Globus pallidus (tissue), 1 donor: Measurements from ENCODE around the gene DLST.

Experiments used
- DNase-seq: peaks from one replicate; pipeline ENCODE4 v3.0.0-alpha.2; 2015; ENCODE audit warnings: low spot score

The DLST gene

GRCh38 chr14:74940956-74941565, 59.3 kb downstream of the DLST start:
- no peak for DNase-seq

GRCh38 chr14:74941676-74942097, 60.0 kb downstream of the DLST start:
- peak; percentile 90 for DNase-seq

GRCh38 chr14:74942181-74942580, 60.5 kb downstream of the DLST start:
- no peak for DNase-seq

GRCh38 chr14:74942608-74943007, 60.9 kb downstream of the DLST start:
- DNase-seq: no peak

- no peak for DNase-seq
These were observed 63.6 kb downstream of the DLST start for GRCh38 chr14:74945261-74945851.

- DNase-seq: peak; percentile 67
These were observed 64.3 kb downstream of the DLST start for GRCh38 chr14:74945852-74946658.

GRCh38 chr14:74946659-74947281, 65.1 kb downstream of the DLST start:
- no peak for DNase-seq

- DNase-seq: no peak
These were observed 65.9 kb downstream of the DLST start for GRCh38 chr14:74947353-74948227.

GRCh38 chr14:74948228-74949175, 66.8 kb downstream of the DLST start:
- DNase-seq: no peak

GRCh38 chr14:74949191-74949601, 67.5 kb downstream of the DLST start:
- no peak for DNase-seq

- DNase-seq: no peak
These were observed 68.3 kb downstream of the DLST start for GRCh38 chr14:74949859-74950573.

GRCh38 chr14:74950795-74951442, 69.2 kb downstream of the DLST start:
- DNase-seq: no peak

- DNase-seq: no peak
These were observed 69.9 kb downstream of the DLST start for GRCh38 chr14:74951443-74952179.

GRCh38 chr14:74952180-74952665, 70.5 kb downstream of the DLST start:
- DNase-seq: no peak

GRCh38 chr14:74952697-74953484, 71.2 kb downstream of the DLST start:
- no peak for DNase-seq
